ENCODE results near the gene IAPP. TPM values are rescaled to one million over a fixed set of nuclear protein-coding genes. Genes with fewer than 3 reads are reported as not detected.

Gene IAPP
- total RNA-seq, 1 experiment from 2014 or later = not detected

GRCh38 chr12:21340403-21340802, 32.3 kb upstream of the IAPP start:
- intact Hi-C loops (cut with micrococcal nuclease) = no loop called here

GRCh38 chr12:21341769-21342168, 30.9 kb upstream of the IAPP start:
- ChIA-PET CTCF (no interaction called here), POLR2A (no interaction called here), RAD21 (ENCODE audit: low non-redundant PET in 1 of 2, low total read pairs in 2 of 2, uncharacterized antibody in 2 of 2, unreplicated experiment in 2 of 2) (no interaction called here)
- Histone ChIP-seq H3K9ac (ENCODE audit: low read length) (no peak overlapping the region), H3K4me2 (ENCODE audit: low read length) (no peak overlapping the region), H3K27ac (ENCODE audit: low read depth, low read length) (no peak overlapping the region), H2AFZ (ENCODE audit: low read depth, low read length, poor library complexity, severe bottlenecking) (no peak overlapping the region), H3K9me3 (ENCODE audit: control insufficient read depth in 1 of 2, insufficient read depth in 1 of 2, low read depth in 1 of 2, low read length in 2 of 2) (no peaks in the 10 kb centered on the region), H3K9me2 (ENCODE audit: insufficient read depth) (no peaks in the 10 kb centered on the region), H3K36me3 (ENCODE audit: control insufficient read depth in 1 of 2, insufficient read depth in 2 of 2, low read length in 2 of 2) (no peaks in the 10 kb centered on the region), H3K79me2 (ENCODE audit: insufficient read depth, low read length) (no peaks in the 10 kb centered on the region), H3K4me3 (replicated peaks in 1 of 2; ENCODE audit: low read depth in 1 of 2, low read length in 2 of 2) (no peak overlapping the region), H3K27me3 (ENCODE audit: insufficient read depth, low read length) (no peaks in the 10 kb centered on the region), H3K4me1 (ENCODE audit: control insufficient read depth in 1 of 2, insufficient read depth in 2 of 2, low read length in 2 of 2) (no peaks in the 10 kb centered on the region), H4K20me1 (ENCODE audit: insufficient read depth) (no peaks in the 10 kb centered on the region)
- BruUV-seq (replicated peaks) = no TSS peak
- TF ChIP-seq TCF7L2 (IDR thresholded peaks at IDR 0.05; ENCODE audit: borderline replicate concordance, extremely low read depth, insufficient read depth, insufficient read length) (no peak), JUND (IDR thresholded peaks at IDR 0.05) (no peak), YY1 (IDR thresholded peaks at IDR 0.05; ENCODE audit: extremely low read depth, insufficient replicate concordance, low read depth, low read length) (no peak), ATF3 (IDR thresholded peaks at IDR 0.05) (no peak), SP1 (IDR thresholded peaks at IDR 0.05; ENCODE audit: low read depth) (no peak), SRF (IDR thresholded peaks at IDR 0.05; ENCODE audit: low read depth) (no peak), CTCF (IDR thresholded peaks at IDR 0.05 in 2 of 3, conservative IDR thresholded peaks at IDR 0.05 in 1 of 3; ENCODE audit: borderline replicate concordance in 1 of 3, insufficient read depth in 1 of 3, low read depth in 2 of 3, low read length in 2 of 3) (no peak), POLR2A (IDR thresholded peaks at IDR 0.05; ENCODE audit: borderline replicate concordance, extremely low read depth, insufficient read depth, insufficient read length) (no peak), CBX3 (IDR thresholded peaks at IDR 0.05; ENCODE audit: low read depth) (no peak), EGR1 (IDR thresholded peaks at IDR 0.05; ENCODE audit: low read depth) (no peak)
- intact Hi-C loops (cut with micrococcal nuclease) = no loop called here
- ATAC-seq (no peak), DNase-seq (ENCODE audit: low read depth, low spot score) (no peak)

More at GRCh38 chr12:21340403-21340802, 32.3 kb upstream of the IAPP start:
- DNase-seq (ENCODE audit: low read depth, low spot score) (no peak), ATAC-seq (no peak)
- no peaks in the 10 kb centered on the region for H3K4me1 ChIP-seq (ENCODE audit: control insufficient read depth in 1 of 2, insufficient read depth in 2 of 2, low read length in 2 of 2)
- no peaks in the 10 kb centered on the region for H3K27me3 ChIP-seq (ENCODE audit: insufficient read depth, low read length)
- H3K79me2 ChIP-seq (ENCODE audit: insufficient read depth, low read length) = no peaks in the 10 kb centered on the region
- CTCF ChIA-PET = no interaction called here
- no peaks in the 10 kb centered on the region for H3K36me3 ChIP-seq (ENCODE audit: control insufficient read depth in 1 of 2, insufficient read depth in 2 of 2, low read length in 2 of 2)
- H3K9me2 ChIP-seq (ENCODE audit: insufficient read depth) = no peaks in the 10 kb centered on the region
- RAD21 ChIA-PET (ENCODE audit: low non-redundant PET in 1 of 2, low total read pairs in 2 of 2, uncharacterized antibody in 2 of 2, unreplicated experiment in 2 of 2) = no interaction called here
- no TSS peak for BruUV-seq (replicated peaks)
- no peak overlapping the region for H2AFZ ChIP-seq (ENCODE audit: low read depth, low read length, poor library complexity, severe bottlenecking)
- H3K4me2 ChIP-seq (ENCODE audit: low read length) = no peak overlapping the region
- H3K9ac ChIP-seq (ENCODE audit: low read length) = no peak overlapping the region
- no peak for TF ChIP-seq MAX (IDR thresholded peaks at IDR 0.05)
- TF ChIP-seq ELF1 (IDR thresholded peaks at IDR 0.05; ENCODE audit: borderline replicate concordance, low read depth) = no peak
- no peak for TF ChIP-seq EZH2phosphoT487 (IDR thresholded peaks at IDR 0.05; ENCODE audit: borderline replicate concordance)
- no peak for TF ChIP-seq EZH2 (IDR thresholded peaks at IDR 0.05)
- no peak for TF ChIP-seq ZNF274 (IDR thresholded peaks at IDR 0.05; ENCODE audit: low read depth, low read length)
- POLR2A ChIA-PET = no interaction called here
- H3K9me3 ChIP-seq (ENCODE audit: control insufficient read depth in 1 of 2, insufficient read depth in 1 of 2, low read depth in 1 of 2, low read length in 2 of 2) = no peaks in the 10 kb centered on the region
- H3K4me3 ChIP-seq (replicated peaks in 1 of 2; ENCODE audit: low read depth in 1 of 2, low read length in 2 of 2) = no peak overlapping the region
- no peak overlapping the region for H3K27ac ChIP-seq (ENCODE audit: low read depth, low read length)
- H4K20me1 ChIP-seq (ENCODE audit: insufficient read depth) = no peaks in the 10 kb centered on the region
